HG03280 (cell line): Measurements from ENCODE around the gene MOGAT1.
"Not testable (repeated sequence)": the region's sequence is repeated elsewhere in the genome, so short reads cannot be mapped to it uniquely, and the experiment has no call there.

Experiments
- ATAC-seq: cut with Tn5 transposase; IDR thresholded peaks from one replicate; pipeline ENCODE4 v1.9.1; 2021; ENCODE audit warnings: mild to moderate bottlenecking, moderate library complexity; ENCODE audit not compliant: unreplicated experiment

The MOGAT1 gene

DNA sequence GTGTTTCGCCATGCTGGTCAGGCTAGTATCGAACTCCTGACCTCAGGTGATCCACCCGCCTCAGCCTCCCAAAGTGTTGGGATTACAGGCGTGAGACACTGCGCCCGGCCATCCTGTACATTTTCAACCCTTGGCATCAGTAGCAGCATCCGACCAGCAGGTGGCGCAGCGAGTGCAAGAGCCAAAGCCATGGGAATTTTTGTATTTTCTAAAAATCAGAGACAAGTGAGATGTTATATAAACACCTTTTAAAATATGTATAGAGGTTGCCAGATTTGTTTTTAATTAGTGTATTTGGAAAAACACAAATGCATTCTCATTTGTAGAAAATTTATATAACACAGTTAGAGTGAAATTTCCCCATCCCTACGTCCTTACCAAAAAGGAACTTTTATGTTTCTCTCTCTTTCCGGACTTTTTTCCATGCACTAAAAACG lies 36.8 kb downstream of the MOGAT1 start:
- peak; percentile 43 for ATAC-seq

DNA sequence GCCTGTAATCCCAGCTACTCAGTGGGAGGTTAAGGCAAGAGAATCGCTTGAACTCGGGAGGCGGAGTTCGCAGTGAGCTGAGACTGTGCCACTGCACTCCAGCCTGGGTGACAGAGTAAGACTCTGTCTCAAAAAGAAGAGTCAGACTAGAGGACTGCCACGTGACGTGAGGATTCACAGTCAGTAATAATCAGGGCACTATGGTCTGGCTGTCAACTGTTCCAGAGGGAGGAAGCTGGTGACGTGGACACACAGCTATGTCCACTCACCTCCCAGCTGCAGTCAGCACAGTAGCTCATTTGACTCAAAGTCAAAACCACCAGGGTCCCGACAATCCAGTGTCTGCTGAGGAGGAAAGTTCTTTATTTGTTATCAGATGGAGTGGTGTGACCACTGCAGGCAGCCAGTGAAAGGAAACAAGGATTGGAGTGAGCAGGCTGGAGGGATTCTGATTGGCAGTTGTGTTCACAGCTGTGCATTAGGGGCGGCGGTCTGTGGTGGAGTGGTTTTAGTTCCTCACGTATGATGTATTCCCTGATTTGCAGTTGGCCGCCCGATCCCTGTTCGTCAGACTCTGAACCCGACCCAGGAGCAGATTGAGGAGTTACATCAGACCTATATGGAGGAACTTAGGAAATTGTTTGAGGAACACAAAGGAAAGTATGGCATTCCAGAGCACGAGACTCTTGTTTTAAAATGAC lies 37.9 kb downstream of the MOGAT1 start:
- ATAC-seq: no peak

DNA sequence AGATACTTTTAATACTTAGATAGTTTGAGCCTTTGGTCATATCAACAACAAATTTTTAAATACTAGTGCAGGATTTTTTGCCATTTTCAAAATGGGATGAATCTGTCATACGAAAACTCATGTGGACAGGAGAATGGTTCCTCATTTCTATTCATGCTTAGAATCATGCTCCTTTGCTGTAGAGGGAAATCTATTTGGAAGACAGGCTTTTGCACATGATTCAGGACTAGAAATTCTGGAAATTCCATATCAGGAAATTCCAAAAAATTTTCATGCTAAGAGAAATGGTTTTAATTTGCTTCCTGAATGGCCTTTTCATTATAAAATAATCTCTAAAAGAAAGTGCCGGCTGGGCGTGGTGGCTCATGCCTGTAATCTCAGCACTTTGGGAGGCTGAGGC lies 39.3 kb downstream of the MOGAT1 start:
- ATAC-seq: no peak

DNA sequence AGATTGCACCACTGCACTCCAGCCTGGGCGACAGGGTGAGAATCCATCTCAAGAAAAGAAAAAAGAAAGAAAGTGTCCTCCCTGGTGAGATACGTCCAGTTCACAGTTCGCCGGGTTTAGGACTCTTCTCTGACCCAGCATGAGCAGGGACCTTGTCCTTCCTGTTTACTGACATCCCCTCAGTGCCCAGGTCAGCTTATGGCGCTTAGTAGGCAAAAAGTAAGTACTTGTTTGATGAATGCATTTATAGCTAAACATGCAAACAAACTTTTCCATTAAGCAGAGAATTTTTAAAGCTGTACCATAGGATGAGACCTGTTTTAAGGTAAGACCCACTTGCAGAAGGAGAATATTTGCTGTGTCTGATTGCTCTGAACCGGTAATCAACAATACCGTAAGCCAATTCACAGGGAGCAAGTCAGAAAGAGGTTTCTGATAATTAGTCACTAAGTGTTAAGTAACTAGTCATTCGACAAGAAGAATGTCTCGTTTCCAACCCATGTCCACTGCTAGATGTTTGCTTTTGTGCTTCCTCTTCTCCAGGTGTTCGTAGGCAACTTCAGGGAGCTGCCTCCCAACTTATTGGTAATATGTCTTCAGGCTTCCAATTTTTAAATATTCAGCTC lies 40.0 kb downstream of the MOGAT1 start:
- no peak for ATAC-seq

DNA sequence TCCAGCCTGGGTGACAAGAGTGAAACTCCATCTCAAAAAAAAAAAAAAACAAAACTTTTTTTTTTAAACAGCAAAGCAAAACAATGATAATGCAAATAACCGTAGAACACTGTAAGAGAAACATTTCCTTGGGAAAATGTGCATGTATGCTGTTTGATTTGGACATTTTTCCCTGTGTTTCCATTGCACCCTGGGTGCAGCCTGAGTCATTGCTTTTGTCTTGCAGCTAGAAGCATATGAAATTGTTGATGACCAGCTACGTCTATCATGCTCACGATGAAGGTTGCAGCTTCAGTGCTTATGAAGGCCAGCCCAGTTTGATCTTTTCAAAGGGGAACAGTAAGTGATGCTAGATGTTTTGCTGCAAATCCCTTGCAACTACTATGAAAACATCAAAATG lies 41.5 kb downstream of the MOGAT1 start:
- no peak for ATAC-seq

DNA sequence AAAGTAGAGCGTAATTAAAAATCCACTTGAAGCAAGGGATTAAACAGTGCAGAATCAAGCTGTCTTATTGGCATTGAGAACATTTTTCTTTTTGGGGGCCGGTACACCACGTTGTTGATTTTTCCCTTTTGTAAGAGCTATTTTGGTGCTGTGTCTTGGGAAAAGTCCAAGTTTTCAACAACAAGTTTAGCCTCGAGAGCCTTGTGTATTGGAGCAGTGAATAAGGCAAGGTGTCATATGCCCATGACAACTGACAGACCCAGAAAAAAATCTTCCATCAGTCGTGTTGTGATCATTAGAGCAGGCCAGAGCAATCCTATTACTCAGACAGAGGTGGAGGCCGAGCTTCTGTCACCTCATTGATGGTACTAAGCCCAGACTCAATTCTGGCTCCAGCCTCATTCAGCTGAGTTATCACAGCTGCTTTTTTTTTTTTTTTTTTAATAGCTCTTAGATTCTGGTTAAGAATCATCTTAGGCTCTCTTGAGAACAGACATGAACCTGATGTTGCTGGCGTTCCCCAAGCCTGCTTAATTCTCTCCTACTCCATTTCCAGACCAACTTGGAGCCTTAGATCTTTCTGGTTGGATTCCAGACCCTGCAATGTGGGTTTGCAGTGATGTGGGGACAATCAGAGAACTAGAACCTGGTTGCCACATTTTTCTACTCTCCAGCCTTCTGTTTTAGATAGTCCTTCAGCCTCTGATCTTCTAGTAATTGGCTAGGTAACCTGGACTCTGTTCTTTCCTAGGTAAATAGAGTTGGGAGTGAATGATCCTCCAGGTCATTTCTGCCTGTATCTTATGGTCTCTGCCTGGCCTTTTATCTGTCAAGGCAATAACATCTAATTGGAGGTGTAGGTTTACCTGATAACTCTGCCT lies 43.1 kb downstream of the MOGAT1 start:
- no peak for ATAC-seq

DNA sequence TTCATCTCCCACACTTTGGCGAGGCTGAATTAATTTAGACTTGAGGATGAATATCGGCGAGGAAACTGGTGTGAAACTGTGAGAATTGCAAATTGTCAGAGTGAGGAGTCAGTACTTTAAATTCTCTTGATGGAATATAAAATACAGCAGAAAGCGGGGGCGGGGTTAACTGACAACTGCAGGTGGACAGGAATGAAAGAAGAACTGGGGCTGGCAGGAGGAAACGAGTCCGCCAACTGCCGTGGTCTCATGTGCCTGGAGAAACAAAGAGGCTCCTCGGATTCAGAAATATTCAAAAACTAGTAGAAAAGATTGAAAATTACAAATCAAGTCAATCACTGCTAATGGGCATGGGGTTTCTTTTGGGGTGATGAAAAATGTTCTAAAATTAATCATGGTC lies 44.3 kb downstream of the MOGAT1 start:
- no peak for ATAC-seq

DNA sequence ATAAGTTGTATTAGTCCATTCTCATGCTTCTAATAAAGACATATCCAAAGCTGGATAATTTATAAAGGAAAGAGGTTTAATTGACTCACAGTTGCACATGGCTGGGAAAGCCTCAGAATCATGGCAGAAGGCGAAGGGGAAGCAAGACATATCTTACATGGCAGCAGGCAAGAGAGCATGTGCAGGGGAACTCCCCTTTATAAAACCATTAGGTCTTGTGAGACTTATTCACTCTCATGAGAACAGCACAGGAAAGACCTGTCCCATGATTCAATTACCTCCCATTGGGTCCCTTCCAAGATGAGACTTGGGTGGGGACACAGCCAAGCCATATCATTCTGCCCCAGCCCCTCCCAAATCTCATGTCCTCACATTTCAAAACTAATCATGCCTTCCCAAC lies 48.3 kb downstream of the MOGAT1 start:
- ATAC-seq: not testable (repeated sequence)

DNA sequence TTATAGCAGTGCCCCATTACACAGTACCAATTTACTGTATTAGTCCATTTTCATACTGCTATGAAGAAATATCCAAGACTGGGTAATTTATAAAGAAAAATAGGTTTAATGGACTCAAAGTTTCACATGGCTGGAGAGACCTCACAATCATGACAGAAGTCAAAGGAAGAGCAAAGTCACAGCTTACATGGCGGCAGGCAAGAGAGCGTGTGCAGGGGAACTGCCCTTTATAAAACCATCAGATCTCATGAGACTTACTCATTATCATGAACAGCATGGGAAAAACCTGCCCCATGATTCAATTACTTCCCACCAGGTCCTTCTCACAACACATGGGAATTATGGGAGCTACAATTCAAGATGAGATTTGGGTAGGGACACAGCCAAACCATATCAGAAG lies 50.1 kb downstream of the MOGAT1 start:
- not testable (repeated sequence) for ATAC-seq

DNA sequence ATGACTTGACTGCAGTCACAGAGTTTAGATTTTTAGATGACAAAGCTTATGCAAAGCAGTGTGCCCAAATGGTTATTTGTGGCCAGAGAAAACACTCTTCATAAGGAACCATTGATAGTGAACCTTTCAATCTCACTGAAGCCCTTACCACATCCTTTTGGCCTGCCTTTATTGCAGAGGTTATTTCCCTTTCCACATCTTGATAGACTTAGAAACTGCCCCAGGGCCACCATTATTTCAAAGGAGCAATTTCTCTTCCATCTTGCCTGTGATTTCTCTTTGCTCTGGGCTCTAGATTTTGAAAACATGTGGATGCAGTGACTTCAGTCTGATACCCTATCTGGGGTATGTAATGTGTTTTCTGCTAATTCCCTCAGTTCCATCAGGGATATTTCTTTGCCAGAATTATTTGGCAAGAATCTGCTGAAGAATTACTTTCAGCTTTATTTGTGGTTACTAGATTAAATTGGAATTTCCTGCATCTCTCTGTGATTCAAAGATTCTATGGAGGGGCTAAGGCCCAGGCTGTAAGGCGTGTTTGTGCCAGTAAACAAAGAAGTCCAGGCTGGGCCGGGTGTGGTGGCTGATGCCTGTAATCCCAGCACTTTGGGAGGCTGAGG lies 51.0 kb downstream of the MOGAT1 start:
- peak; percentile 92 for ATAC-seq

DNA sequence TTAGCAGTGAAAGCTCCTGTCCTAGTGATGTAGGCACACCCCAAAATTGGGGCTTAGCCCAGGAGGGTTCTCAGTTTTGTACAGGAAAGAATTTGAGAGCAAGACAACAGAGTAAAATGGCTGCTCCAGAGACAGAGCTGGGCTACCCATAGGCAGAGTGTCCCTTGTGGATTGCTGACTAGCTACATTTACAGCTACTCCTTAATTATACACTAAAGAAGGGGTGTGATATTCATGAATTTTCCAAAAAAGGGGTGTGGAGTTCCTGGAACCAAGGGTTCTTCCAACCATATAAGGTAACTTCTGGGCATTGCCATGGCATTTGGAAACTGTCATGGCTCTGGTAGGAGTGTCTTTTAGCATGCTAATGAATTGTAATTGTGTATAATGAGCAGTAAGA lies 52.8 kb downstream of the MOGAT1 start:
- ATAC-seq: no peak

DNA sequence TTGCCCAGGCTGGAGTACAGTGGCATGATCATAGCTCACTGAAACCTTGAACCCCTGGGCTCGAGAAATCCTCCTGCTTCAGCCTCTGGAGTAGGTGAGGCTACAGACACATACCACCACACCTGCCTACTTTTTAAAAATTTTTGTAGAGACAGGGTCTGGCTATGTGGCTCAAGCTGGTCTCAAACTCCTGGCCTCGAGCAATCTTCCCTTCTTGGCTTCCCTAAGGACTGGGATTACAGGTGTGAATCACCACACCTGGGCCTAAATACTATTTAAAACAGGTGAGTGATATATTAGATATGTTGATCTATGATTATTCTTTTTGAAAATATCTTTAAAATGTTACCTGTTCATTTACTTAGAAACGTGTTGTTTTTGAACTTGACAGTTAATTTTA lies 57.2 kb downstream of the MOGAT1 start:
- no peak for ATAC-seq

DNA sequence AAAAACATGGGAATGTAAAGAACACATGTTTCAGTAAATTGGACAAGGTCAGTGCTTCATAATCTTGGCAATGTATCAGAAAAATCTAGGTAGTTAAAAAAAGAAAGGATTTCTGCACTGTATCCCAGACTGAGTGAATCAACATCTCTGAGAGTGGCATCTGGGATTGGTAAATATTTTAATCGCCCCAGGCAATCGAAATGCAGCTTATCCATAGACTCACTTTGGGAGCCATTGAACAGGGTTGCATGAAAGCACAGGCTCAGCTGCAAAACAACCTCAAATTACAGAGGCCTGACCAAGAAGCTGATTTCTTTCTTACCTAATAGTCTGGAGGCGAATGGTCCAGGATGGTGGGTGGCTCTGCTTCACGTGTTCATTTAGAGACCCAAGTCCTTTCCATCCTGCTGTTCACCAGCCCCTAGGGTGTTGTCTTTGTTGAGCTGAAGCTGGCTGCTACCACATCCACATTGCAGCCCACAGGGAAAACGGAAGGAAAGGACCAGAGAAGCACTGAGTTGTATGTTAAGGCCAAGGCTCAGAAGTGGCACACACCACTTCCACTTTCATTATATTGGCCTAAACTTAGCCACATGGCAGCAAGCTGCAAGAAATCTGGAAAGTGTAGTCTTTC lies 59.0 kb downstream of the MOGAT1 start:
- peak; percentile 40 for ATAC-seq

DNA sequence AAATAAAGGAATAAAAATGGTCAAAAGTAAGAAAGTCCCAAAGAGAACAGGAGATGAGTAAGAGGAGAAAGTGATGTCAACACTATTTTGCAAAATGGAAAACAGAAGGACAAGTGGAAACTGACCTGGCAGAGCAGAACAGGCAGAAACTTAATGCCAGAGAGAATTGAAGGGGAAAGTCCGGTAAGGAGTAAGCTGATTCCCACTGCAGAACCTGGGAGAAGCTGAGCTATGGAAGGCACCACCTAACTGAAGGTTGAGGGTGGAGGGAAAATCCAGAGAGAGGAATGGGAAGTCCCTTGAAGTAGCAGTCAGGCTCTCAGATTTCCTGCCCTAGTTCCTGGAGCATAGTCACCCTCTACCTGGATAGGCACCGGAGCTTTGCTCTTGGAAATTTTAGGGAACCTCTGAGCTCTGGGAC lies 59.8 kb downstream of the MOGAT1 start:
- ATAC-seq: no peak

DNA sequence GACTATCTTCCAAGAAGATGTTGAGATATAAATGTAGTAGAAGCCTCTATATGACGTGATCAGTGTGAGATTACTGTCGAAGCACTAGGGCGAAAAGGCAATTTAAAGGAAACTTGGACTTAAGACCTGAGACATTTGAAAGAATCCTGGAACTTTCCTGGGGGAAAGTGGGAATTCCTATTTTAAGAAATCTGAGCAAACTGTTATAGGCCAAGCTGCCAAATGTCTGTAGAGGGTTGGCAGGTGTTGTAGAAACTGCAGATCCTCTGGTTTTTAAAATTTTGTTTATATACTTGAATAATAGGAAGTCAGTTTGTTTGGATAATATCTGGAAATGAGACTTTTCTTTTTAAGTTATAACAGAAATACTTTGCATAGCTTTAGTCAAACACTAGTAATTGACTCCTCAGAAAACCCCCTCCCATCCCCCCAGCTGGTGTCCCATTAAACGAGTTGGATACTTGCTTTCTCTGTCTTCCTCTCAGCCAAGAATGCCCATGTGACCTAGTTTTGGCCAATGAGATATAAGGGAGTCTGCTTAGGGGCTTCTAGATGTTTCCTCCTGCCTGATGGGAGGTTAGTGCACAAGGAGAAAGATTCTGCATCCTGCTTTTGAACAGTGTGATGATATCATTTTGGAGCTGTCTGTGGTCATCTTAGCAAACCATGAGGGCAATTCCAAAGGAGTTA lies 61.2 kb downstream of the MOGAT1 start:
- no peak for ATAC-seq

DNA sequence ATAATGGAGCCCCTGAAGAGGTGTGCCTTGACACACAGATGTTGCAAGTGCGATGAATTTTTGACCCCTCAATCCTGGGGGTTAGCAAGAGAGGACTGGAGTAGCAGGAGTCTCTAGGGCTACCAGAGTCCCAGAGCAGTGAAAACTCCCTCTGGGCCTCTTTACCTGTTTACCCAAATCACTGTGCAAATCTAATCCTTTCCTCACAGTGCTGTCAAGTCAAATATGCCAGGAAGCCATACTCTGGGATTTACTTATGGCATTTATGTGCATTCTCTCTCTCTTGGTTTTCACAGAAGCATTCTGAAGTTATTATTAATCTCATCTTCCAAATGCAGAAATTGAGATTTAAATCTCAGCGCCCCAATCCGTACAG lies 62.0 kb downstream of the MOGAT1 start:
- ATAC-seq: no peak

DNA sequence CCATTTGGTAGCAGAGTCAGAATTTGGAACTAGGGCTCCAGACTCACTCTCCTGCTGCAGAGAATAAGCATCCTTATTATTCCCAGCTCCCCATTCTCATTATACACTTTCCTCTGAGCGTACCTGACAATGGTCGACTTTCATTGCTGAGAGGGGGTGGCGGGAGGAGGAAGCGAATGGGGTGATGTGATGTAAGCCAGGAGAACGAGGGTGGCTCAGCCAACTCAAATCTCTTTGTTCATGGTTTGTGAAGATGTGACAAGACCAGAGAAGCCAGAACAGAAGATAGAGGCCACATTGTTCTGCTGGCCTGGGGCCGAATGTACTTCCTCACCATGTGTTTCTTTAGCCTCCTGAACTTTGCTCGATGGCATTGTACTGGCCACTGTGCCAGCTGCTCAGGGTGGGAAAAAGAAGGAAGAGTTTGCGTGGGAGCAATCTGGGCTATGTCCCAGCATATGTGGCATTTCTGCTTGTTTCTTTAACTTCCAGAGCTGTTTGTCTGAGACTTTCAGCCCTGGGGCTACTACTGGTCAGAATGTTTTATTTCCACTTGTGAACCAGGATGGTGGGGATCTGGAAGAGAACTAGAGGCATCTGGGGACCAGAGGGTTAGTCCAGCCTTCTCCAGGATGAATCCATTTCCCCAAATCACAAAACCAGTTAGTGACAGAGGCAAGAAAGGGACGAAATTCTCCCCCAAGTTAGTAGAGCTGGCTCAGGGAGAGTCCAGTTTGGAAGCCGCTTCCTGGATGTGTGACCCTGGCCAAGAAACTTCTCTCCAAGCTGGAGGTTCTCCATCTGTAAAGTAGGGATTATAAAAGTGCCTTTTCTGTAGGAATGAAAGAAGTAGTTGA lies 62.6 kb downstream of the MOGAT1 start:
- ATAC-seq: no peak

DNA sequence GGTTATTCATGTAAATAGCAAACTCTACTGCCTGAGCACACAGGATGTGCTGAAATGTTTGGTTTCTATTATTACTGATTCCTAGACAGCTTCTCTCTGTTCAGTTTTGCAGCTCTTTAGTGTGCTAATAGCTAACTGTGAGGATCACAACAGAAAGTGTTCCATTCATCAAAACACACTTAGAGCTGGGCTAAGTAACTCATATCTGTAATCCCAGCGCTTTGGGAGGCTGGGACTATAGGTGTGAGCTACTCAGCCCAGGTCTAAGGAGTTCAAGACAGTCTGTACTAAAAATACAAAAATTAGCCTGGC lies 63.2 kb downstream of the MOGAT1 start:
- ATAC-seq: peak; percentile 70

DNA sequence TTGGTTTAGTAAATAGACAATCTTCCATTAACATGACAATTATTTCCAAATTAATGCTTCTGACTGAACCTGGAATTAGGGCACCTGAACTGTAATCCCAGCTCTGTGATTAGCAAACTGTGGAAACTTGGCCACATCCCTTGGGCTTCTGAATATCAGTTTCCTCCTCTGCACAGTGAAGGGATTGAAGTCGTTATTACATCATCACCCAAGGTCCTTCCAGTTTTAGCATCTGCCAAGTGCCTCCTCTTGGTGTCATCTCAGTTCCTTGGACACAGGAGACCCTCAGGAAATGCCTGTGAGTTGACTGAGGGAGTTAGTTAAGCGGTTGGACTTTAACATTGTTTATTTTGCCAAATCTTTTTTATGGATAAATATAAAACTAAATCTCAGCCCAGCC lies 64.8 kb downstream of the MOGAT1 start:
- no peak for ATAC-seq

DNA sequence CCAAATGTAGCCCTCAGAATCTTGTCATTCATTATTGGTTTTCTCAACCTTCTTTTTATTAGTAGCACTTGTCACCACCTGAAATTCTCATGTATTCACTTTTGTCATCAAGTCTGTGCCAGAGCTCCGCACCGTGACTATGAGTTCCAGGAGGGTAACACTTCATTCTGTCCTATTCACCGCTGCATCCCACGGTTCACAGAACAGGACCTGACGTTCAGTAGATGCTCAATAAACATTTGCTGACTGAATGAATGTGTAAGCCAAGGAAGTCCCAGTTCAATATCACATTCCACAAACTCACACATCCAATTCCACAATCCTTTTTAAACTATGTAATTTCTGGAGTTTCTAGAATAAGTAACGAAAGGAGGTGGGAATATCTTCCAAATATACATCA lies 65.5 kb downstream of the MOGAT1 start:
- ATAC-seq: no peak
